Measurements from ENCODE around the gene TSN. TPM values are rescaled to one million over a fixed set of nuclear protein-coding genes. Genes with fewer than 3 reads are reported as not detected.

The TSN gene
- total and polyA plus RNA-seq, 5 donors from 2014 or later, result 61.9 to 99.4 (median 90.7) TPM

- no peaks in the 10 kb centered on the region for H3K4me1 Mint-ChIP-seq
- H3K27me3 ChIP-seq (ENCODE audit: control insufficient read depth, insufficient read depth, low read length), result no peaks in the 10 kb centered on the region
- H3K27ac ChIP-seq (ENCODE audit: insufficient read depth, low read length, poor library complexity, severe bottlenecking), result no peak overlapping the region
- peaks cover 10% of the 10 kb centered on the region for H3K36me3 Mint-ChIP-seq
- H3K9me3 Mint-ChIP-seq, result no peaks in the 10 kb centered on the region
- no peaks in the 10 kb centered on the region for H3K4me1 ChIP-seq (ENCODE audit: control insufficient read depth, insufficient read depth, low read length, poor library complexity, severe bottlenecking)
- H3K9me3 ChIP-seq (ENCODE audit: control insufficient read depth in 2 of 2, low read length in 2 of 2), result no peaks in the 10 kb centered on the region
- H3K4me3 ChIP-seq (ENCODE audit: low read depth, low read length), result no peak overlapping the region
- ATAC-seq (ENCODE audit: low read depth in 2 of 2) (no peak), DNase-seq (no peak)
- no peak overlapping the region for H3K27ac Mint-ChIP-seq
- no peak overlapping the region for H3K4me3 Mint-ChIP-seq
- H3K27me3 Mint-ChIP-seq, result no peaks in the 10 kb centered on the region
- H3K36me3 ChIP-seq (ENCODE audit: control insufficient read depth, insufficient read depth, low read length), result no peaks in the 10 kb centered on the region
Measured at GRCh38 chr2:121776361-121776760, 20.9 kb downstream of the TSN start.

GRCh38 chr2:121776885-121777698 lies 21.6 kb downstream of the TSN start:
- H3K27ac Mint-ChIP-seq, result no peak overlapping the region
- no peak for ATAC-seq (ENCODE audit: low read depth in 2 of 2)

DNA sequence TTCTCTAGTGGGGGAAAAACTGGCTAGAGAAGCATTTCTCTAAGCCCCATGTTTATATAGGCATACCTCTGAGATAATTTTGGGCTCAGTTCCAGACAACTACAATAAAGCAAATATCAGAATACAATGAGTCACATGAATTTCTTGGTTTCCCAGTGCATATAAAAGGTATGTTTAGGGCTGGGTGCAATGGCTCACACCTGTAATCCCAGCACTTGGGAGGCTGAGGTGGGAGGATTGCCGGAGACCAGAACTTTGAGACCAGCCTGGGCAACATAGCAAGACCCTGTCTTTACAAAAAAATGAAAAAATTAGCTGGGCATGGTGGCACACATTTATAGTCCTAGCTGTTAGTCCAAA lies 22.2 kb downstream of the TSN start:
- no peaks in the 10 kb centered on the region for H3K4me1 Mint-ChIP-seq
- no peak overlapping the region for H3K4me3 ChIP-seq (ENCODE audit: low read depth, low read length)
- H3K9me3 ChIP-seq (ENCODE audit: control insufficient read depth in 2 of 2, low read length in 2 of 2), result no peaks in the 10 kb centered on the region
- no peak overlapping the region for H3K27ac ChIP-seq (ENCODE audit: insufficient read depth, low read length, poor library complexity, severe bottlenecking)
- H3K4me1 ChIP-seq (ENCODE audit: control insufficient read depth, insufficient read depth, low read length, poor library complexity, severe bottlenecking), result no peaks in the 10 kb centered on the region
- peaks cover 5% of the 10 kb centered on the region for H3K27me3 Mint-ChIP-seq
- DNase-seq, result no peak
- H3K4me3 Mint-ChIP-seq, result no peak overlapping the region
- no peak for ATAC-seq (ENCODE audit: low read depth in 2 of 2)
- no peak overlapping the region for H3K27ac Mint-ChIP-seq
- no peaks in the 10 kb centered on the region for H3K27me3 ChIP-seq (ENCODE audit: control insufficient read depth, insufficient read depth, low read length)
- no peaks in the 10 kb centered on the region for H3K36me3 ChIP-seq (ENCODE audit: control insufficient read depth, insufficient read depth, low read length)
- H3K9me3 Mint-ChIP-seq, result no peaks in the 10 kb centered on the region
- H3K36me3 Mint-ChIP-seq, result no peaks in the 10 kb centered on the region

More at GRCh38 chr2:121776885-121777698, 21.6 kb downstream of the TSN start:
- H3K9me3 Mint-ChIP-seq, result no peaks in the 10 kb centered on the region
- H3K4me1 ChIP-seq (ENCODE audit: control insufficient read depth, insufficient read depth, low read length, poor library complexity, severe bottlenecking), result no peaks in the 10 kb centered on the region
- H3K27me3 ChIP-seq (ENCODE audit: control insufficient read depth, insufficient read depth, low read length), result no peaks in the 10 kb centered on the region
- no peak overlapping the region for H3K27ac ChIP-seq (ENCODE audit: insufficient read depth, low read length, poor library complexity, severe bottlenecking)
- H3K36me3 Mint-ChIP-seq, result peaks cover 3% of the 10 kb centered on the region
- no peak for DNase-seq
- no peaks in the 10 kb centered on the region for H3K9me3 ChIP-seq (ENCODE audit: control insufficient read depth in 2 of 2, low read length in 2 of 2)
- H3K36me3 ChIP-seq (ENCODE audit: control insufficient read depth, insufficient read depth, low read length), result no peaks in the 10 kb centered on the region
- H3K4me3 ChIP-seq (ENCODE audit: low read depth, low read length), result no peak overlapping the region
- H3K4me3 Mint-ChIP-seq, result no peak overlapping the region
- no peaks in the 10 kb centered on the region for H3K4me1 Mint-ChIP-seq
- peaks cover under 1% of the 10 kb centered on the region for H3K27me3 Mint-ChIP-seq

- no peak for ATAC-seq (ENCODE audit: low read depth in 2 of 2)
- no peaks in the 10 kb centered on the region for H3K36me3 Mint-ChIP-seq
- DNase-seq, result no peak
- no peak overlapping the region for H3K27ac ChIP-seq (ENCODE audit: insufficient read depth, low read length, poor library complexity, severe bottlenecking)
- no peaks in the 10 kb centered on the region for H3K4me1 Mint-ChIP-seq
- no peaks in the 10 kb centered on the region for H3K4me1 ChIP-seq (ENCODE audit: control insufficient read depth, insufficient read depth, low read length, poor library complexity, severe bottlenecking)
- H3K4me3 ChIP-seq (ENCODE audit: low read depth, low read length), result no peak overlapping the region
- peaks cover 5% of the 10 kb centered on the region for H3K27me3 Mint-ChIP-seq
- H3K4me3 Mint-ChIP-seq, result no peak overlapping the region
- H3K36me3 ChIP-seq (ENCODE audit: control insufficient read depth, insufficient read depth, low read length), result no peaks in the 10 kb centered on the region
- H3K27me3 ChIP-seq (ENCODE audit: control insufficient read depth, insufficient read depth, low read length), result no peaks in the 10 kb centered on the region
- no peaks in the 10 kb centered on the region for H3K9me3 ChIP-seq (ENCODE audit: control insufficient read depth in 2 of 2, low read length in 2 of 2)
- no peak overlapping the region for H3K27ac Mint-ChIP-seq
- no peaks in the 10 kb centered on the region for H3K9me3 Mint-ChIP-seq
Measured at GRCh38 chr2:121778741-121779487, 23.5 kb downstream of the TSN start.

GRCh38 chr2:121783180-121783579 lies 27.7 kb downstream of the TSN start:
- Mint-ChIP-seq H3K9me3 (no peaks in the 10 kb centered on the region), H3K4me1 (no peaks in the 10 kb centered on the region), H3K27me3 (peaks cover 10% of the 10 kb centered on the region), H3K27ac (no peak overlapping the region), H3K36me3 (no peaks in the 10 kb centered on the region), H3K4me3 (no peak overlapping the region)
- Histone ChIP-seq H3K36me3 (ENCODE audit: control insufficient read depth, insufficient read depth, low read length) (no peaks in the 10 kb centered on the region), H3K27ac (ENCODE audit: insufficient read depth, low read length, poor library complexity, severe bottlenecking) (no peak overlapping the region), H3K9me3 (ENCODE audit: control insufficient read depth in 2 of 2, low read length in 2 of 2) (no peaks in the 10 kb centered on the region), H3K4me3 (ENCODE audit: low read depth, low read length) (no peak overlapping the region), H3K27me3 (ENCODE audit: control insufficient read depth, insufficient read depth, low read length) (peaks cover 6% of the 10 kb centered on the region), H3K4me1 (ENCODE audit: control insufficient read depth, insufficient read depth, low read length, poor library complexity, severe bottlenecking) (no peaks in the 10 kb centered on the region)
- ATAC-seq (ENCODE audit: low read depth in 2 of 2), result no peak
- no peak for DNase-seq

- Mint-ChIP-seq H3K9me3 (no peaks in the 10 kb centered on the region), H3K27me3 (peaks cover 18% of the 10 kb centered on the region), H3K4me1 (no peaks in the 10 kb centered on the region), H3K4me3 (no peak overlapping the region), H3K36me3 (no peaks in the 10 kb centered on the region), H3K27ac (no peak overlapping the region)
- Histone ChIP-seq H3K4me1 (ENCODE audit: control insufficient read depth, insufficient read depth, low read length, poor library complexity, severe bottlenecking) (no peaks in the 10 kb centered on the region), H3K9me3 (ENCODE audit: control insufficient read depth in 2 of 2, low read length in 2 of 2) (no peaks in the 10 kb centered on the region), H3K36me3 (ENCODE audit: control insufficient read depth, insufficient read depth, low read length) (no peaks in the 10 kb centered on the region), H3K27me3 (ENCODE audit: control insufficient read depth, insufficient read depth, low read length) (peaks cover 9% of the 10 kb centered on the region), H3K27ac (ENCODE audit: insufficient read depth, low read length, poor library complexity, severe bottlenecking) (no peak overlapping the region), H3K4me3 (ENCODE audit: low read depth, low read length) (no peak overlapping the region)
- DNase-seq, result no peak
- ATAC-seq (ENCODE audit: low read depth in 2 of 2), result no peak
Measured at GRCh38 chr2:121788685-121789084, 33.2 kb downstream of the TSN start.

DNA sequence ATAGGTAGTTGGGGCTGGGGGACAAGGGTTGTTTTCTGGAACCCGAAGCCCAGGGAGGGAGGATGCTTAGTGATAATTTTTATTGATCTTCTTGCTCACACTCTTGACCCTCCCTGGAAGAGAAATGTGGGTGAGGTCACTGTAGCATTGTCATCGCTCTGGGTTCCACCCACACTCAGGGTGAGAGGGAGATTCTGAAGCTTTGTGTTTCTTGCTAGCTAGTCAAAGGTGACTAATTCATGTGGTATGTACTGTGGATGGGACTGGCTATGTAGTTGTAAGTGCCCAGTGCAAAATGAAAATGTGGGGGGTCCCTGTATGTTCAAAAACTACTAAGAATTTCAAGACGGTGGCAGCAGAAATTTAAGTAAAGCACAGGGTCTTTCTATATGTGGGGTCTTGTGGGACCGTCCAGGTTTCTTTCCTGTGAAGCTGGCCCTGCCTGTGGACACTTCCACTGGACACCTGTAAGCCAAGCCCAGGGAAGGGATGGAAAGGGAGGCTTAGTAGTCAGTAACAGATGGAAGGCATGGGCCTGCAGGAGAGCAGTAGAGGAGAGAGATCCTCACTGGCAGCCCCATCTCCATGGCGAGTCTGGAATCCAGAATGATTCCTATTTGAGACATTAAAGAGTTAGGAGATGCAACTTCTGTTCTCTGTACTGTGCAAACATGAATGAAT lies 35.0 kb downstream of the TSN start:
- Mint-ChIP-seq H3K27ac (no peak overlapping the region), H3K9me3 (no peaks in the 10 kb centered on the region), H3K36me3 (no peaks in the 10 kb centered on the region), H3K27me3 (peaks cover 22% of the 10 kb centered on the region), H3K4me3 (no peak overlapping the region), H3K4me1 (no peaks in the 10 kb centered on the region)
- no peak for DNase-seq
- no peaks in the 10 kb centered on the region for H3K36me3 ChIP-seq (ENCODE audit: control insufficient read depth, insufficient read depth, low read length)
- H3K4me1 ChIP-seq (ENCODE audit: control insufficient read depth, insufficient read depth, low read length, poor library complexity, severe bottlenecking), result no peaks in the 10 kb centered on the region
- no peak for ATAC-seq (ENCODE audit: low read depth in 2 of 2)
- H3K9me3 ChIP-seq (ENCODE audit: control insufficient read depth in 2 of 2, low read length in 2 of 2), result no peaks in the 10 kb centered on the region
- H3K4me3 ChIP-seq (ENCODE audit: low read depth, low read length), result no peak overlapping the region
- no peak overlapping the region for H3K27ac ChIP-seq (ENCODE audit: insufficient read depth, low read length, poor library complexity, severe bottlenecking)
- peaks cover 6% of the 10 kb centered on the region for H3K27me3 ChIP-seq (ENCODE audit: control insufficient read depth, insufficient read depth, low read length)

Measured in CD4-positive, CD25-positive, alpha-beta regulatory T cell (primary cell).